ENCODE results near the gene SLC6A2.

GRCh38 chr16:55737966-55738365 lies 82.2 kb downstream of the SLC6A2 start:
- TF ChIP-seq CTCF (IDR thresholded peaks at IDR 0.05; ENCODE audit: low read length) (no peak), EZH2 (optimal IDR thresholded peaks at IDR 0.05; ENCODE audit: low read depth, low read length) (no peak), EZH2phosphoT487 (IDR thresholded peaks at IDR 0.05; ENCODE audit: low read length) (no peak)
